AG04450 (cell line): ENCODE results near the gene CD276. TPM values are rescaled to one million over a fixed set of nuclear protein-coding genes. Genes with fewer than 3 reads are reported as not detected.

Experiments used
- CTCF ChIA-PET: fragments of 300-600, 350-600 bp; formaldehyde crosslinking; extraction: SDS; loops from one replicate; lab custom pipeline; 2022; ENCODE audit warnings: antibody characterized with exemption, inconsistent platforms; lab: Charles Lee
- POLR2A ChIA-PET: fragments of 350-600 bp; formaldehyde crosslinking; extraction: SDS; loops from one replicate; lab custom pipeline; 2021; ENCODE audit warnings: antibody characterized with exemption, inconsistent platforms; lab: Yijun Ruan, JAX
- DNase-seq: peaks from one replicate; pipeline ENCODE4 v3.0.0-alpha.2; 2011; ENCODE audit warnings: low read depth, low spot score
- H3K27ac ChIP-seq: one replicate; pipeline ENCODE4 v1.5.1; 2012; ENCODE audit warnings: low read depth, low read length, control low read depth
- H3K27me3 ChIP-seq: one replicate; pipeline ENCODE4 v1.6.0; 2012; ENCODE audit warnings: low read length; ENCODE audit not compliant: control insufficient read depth, insufficient read depth
- H3K4me3 ChIP-seq: 2 replicates; pipeline ENCODE4 v1.5.1; 2011; ENCODE audit warnings: mild to moderate bottlenecking, low read depth, low read length, control low read depth
- H3K9me3 ChIP-seq: 2 replicates; pipeline ENCODE4 v1.5.1; 2012; ENCODE audit warnings: low read length; ENCODE audit not compliant: control insufficient read depth, insufficient read depth
- polyA plus RNA-seq: library from polyadenylated mRNA; depleted of rRNA; stranded (reverse); fragments of >200 nt; gene quantifications from 2 replicates; pipeline ENCODE4 v1.2.3, GENCODE V29; 2011
- TF ChIP-seq, protein P1 (sequence below): IDR thresholded peaks from 2 replicates; pipeline ENCODE4 v1.5.1; 2011; ENCODE audit warnings: low read depth, low read length, control low read depth, inconsistent platforms

Gene CD276
- polyA plus RNA-seq, 1 experiment = 86.4 TPM

- Histone ChIP-seq H3K27me3 (peaks cover 65% of the 10 kb centered on the region), H3K27ac (no peak overlapping the region), H3K9me3 (no peaks in the 10 kb centered on the region), H3K4me3 (no peak overlapping the region)
- ChIA-PET CTCF (no interaction called here), POLR2A (no interaction called here)
- DNase-seq = no peak
- TF ChIP-seq, protein P1, sequence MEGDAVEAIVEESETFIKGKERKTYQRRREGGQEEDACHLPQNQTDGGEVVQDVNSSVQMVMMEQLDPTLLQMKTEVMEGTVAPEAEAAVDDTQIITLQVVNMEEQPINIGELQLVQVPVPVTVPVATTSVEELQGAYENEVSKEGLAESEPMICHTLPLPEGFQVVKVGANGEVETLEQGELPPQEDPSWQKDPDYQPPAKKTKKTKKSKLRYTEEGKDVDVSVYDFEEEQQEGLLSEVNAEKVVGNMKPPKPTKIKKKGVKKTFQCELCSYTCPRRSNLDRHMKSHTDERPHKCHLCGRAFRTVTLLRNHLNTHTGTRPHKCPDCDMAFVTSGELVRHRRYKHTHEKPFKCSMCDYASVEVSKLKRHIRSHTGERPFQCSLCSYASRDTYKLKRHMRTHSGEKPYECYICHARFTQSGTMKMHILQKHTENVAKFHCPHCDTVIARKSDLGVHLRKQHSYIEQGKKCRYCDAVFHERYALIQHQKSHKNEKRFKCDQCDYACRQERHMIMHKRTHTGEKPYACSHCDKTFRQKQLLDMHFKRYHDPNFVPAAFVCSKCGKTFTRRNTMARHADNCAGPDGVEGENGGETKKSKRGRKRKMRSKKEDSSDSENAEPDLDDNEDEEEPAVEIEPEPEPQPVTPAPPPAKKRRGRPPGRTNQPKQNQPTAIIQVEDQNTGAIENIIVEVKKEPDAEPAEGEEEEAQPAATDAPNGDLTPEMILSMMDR = no peak
Measured at GRCh38 chr15:73750438-73750837, 66.3 kb downstream of the CD276 start.

DNA sequence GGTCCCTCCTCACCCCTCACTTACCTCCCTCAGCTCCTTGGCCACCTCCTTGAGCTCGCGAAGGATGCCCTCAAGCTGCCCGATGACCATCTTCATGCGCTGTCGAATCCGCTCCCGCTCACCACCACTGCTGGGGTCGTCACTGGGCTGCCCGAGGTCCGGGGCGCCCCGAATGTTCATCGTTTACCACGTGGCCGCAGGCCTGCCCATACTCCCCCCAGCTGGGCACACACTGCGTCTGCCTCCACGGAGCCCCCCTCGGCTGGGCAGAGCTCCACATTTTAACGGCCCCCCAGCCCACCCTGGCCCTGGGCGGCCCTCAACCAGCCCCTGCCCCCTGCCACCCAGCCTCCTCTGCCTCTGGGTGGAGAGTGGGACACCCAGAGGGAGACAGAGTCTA, 66.8 kb downstream of the CD276 start:
- CTCF ChIA-PET = no interaction called here
- Histone ChIP-seq H3K9me3 (no peaks in the 10 kb centered on the region), H3K27ac (no peak overlapping the region), H3K27me3 (peaks cover 65% of the 10 kb centered on the region), H3K4me3 (no peak overlapping the region)
- no peak for DNase-seq
- POLR2A ChIA-PET = no interaction called here
- TF ChIP-seq, protein P1 = no peak

DNA sequence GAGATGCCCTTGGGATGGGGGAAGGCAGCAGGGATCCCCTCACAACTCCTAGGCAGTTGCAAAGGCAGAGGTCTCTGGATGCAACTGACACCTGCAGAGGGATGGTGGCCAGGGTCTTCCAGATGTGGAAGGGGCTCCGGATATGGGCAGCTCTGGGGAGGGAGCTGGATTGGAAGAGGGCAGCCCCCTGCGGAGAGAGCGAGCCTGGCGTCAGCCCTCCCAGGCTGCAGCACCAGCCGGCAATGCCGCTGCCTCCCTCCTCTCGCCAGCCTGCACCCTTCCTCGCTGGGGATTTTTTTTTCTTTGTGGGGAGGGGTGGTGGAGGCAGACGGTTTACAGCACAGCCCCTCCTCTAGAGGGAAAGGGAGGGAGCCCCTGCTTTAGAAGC, 67.3 kb downstream of the CD276 start:
- no peak overlapping the region for H3K27ac ChIP-seq
- no peaks in the 10 kb centered on the region for H3K9me3 ChIP-seq
- no peak overlapping the region for H3K4me3 ChIP-seq
- CTCF ChIA-PET = no interaction called here
- DNase-seq = no peak
- POLR2A ChIA-PET = no interaction called here
- peaks cover 63% of the 10 kb centered on the region for H3K27me3 ChIP-seq
- TF ChIP-seq, protein P1 = no peak

- Histone ChIP-seq H3K27ac (no peak overlapping the region), H3K4me3 (peak overlapping the region; percentile 41), H3K27me3 (peaks cover 60% of the 10 kb centered on the region), H3K9me3 (no peaks in the 10 kb centered on the region)
- ChIA-PET CTCF (no interaction called here), POLR2A (no interaction called here)
- no peak for DNase-seq
- TF ChIP-seq, protein P1 = no peak
Measured at GRCh38 chr15:73751899-73752805, 68.0 kb downstream of the CD276 start.

DNA sequence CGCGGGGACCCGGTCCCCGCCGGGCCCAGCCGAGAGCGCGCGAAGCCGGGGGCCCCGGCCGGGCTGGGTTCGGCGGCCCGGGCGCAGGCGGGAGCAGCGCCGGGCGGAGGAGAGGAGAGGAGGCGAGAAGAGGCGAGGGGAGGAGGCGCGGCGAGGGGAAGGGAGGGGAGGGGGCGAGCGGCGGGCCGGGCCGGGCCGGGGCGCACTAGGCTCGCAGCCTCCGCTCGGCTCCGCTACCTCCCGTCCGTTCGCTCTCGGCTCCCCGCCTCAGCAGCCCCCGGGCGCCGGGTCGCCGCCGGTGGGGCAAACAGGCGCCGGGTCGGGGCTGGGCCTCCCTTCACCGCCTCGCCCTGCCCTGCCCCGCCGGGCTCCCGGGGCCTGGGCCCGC, 68.6 kb downstream of the CD276 start:
- Histone ChIP-seq H3K27me3 (peaks cover 60% of the 10 kb centered on the region), H3K4me3 (peak overlapping the region; percentile 41), H3K27ac (no peak overlapping the region), H3K9me3 (no peaks in the 10 kb centered on the region)
- ChIA-PET CTCF (no interaction called here), POLR2A (no interaction called here)
- DNase-seq = no peak
- TF ChIP-seq, protein P1 = no peak
